ENCODE data around the gene FHAD1. TPM values are rescaled to one million over a fixed set of nuclear protein-coding genes. Genes with fewer than 3 reads are reported as not detected.

The FHAD1 gene
- total RNA-seq, 1 experiment from 2014 or later, result 1.9 TPM

GRCh38 chr1:15201849-15202551 is 45.0 kb upstream of the FHAD1 start:
- Mint-ChIP-seq H3K36me3 (ENCODE audit: insufficient read depth in 1 of 3, low read depth in 3 of 3) (no peaks in the 10 kb centered on the region; a peak in 1 of 7 replicates), H3K4me3 (no peak overlapping the region), H3K27me3 (ENCODE audit: low read depth) (no peaks in the 10 kb centered on the region), H3K27ac (peak overlapping the region in 1 of 3 experiments; percentile 94; a peak in 2 of 7 replicates), H3K4me1 (peaks cover 34 to 46% of the 10 kb centered on the region in 2 experiments), H3K9me3 (no peaks in the 10 kb centered on the region; a peak in 1 of 5 replicates)
- H3K9me3 ChIP-seq (ENCODE audit: control insufficient read depth, low read depth, low read length), result no peaks in the 10 kb centered on the region
- no peak overlapping the region for H4K8ac ChIP-seq (replicated peaks; ENCODE audit: insufficient read length, low read depth, low read length)
- no peak overlapping the region for H4K5ac ChIP-seq (ENCODE audit: insufficient read length, low read depth, low read length)
- H3K4ac ChIP-seq (ENCODE audit: low read depth, low read length), result no peak overlapping the region
- H3K23me2 ChIP-seq (ENCODE audit: insufficient read length, low read depth, low read length, poor library complexity, severe bottlenecking), result no peaks in the 10 kb centered on the region
- no peak overlapping the region for H3K4me2 ChIP-seq (ENCODE audit: insufficient read depth, insufficient read length, low read length)
- no peaks in the 10 kb centered on the region for H3K79me1 ChIP-seq (ENCODE audit: insufficient read depth, low read depth, low read length, poor library complexity, severe bottlenecking)
- no CpG with 5 or more reads among the region's 13 CpGs for WGBS (ENCODE audit: extremely low coverage, insufficient read length, low lambda C conversion rate)
- H2BK120ac ChIP-seq (ENCODE audit: low read depth, low read length, poor library complexity, severe bottlenecking), result no peak overlapping the region
- no peak overlapping the region for H2AFZ ChIP-seq (ENCODE audit: low read length)
- H4K20me1 ChIP-seq (ENCODE audit: control insufficient read depth, insufficient read depth, insufficient read length), result no peaks in the 10 kb centered on the region
- H2BK15ac ChIP-seq (ENCODE audit: low read depth, low read length), result no peak overlapping the region
- H2BK20ac ChIP-seq (ENCODE audit: low read depth, low read length, poor library complexity, severe bottlenecking), result no peak overlapping the region
- H3K14ac ChIP-seq (ENCODE audit: insufficient read depth, low read length), result no peak overlapping the region
- DNase-seq, result no peak
- no peaks in the 10 kb centered on the region for H3K27me3 ChIP-seq (ENCODE audit: insufficient read depth, low read length)
- H3K4me1 ChIP-seq (ENCODE audit: insufficient read depth, low read length), result peaks cover 5% of the 10 kb centered on the region; the same call in 1 of the 2 replicates
- H3K9ac ChIP-seq (ENCODE audit: extremely low read depth, insufficient read length, low read length), result no peak overlapping the region
- no peak overlapping the region for H4K91ac ChIP-seq (ENCODE audit: insufficient read length, low read depth, low read length)
- H2AK5ac ChIP-seq (ENCODE audit: insufficient read length, low read length), result no peak overlapping the region
- H3T11ph ChIP-seq (ENCODE audit: low read length), result no peak overlapping the region
- H2BK12ac ChIP-seq (ENCODE audit: insufficient read length, low read depth, low read length), result no peak overlapping the region
- H3K23ac ChIP-seq (ENCODE audit: insufficient read length, low read depth, low read length), result no peak overlapping the region
- H3K79me2 ChIP-seq (ENCODE audit: insufficient read depth, low read length), result no peaks in the 10 kb centered on the region
- H3K18ac ChIP-seq (ENCODE audit: insufficient read length, low read depth, low read length), result no peak overlapping the region
- no peak overlapping the region for H2BK5ac ChIP-seq (ENCODE audit: insufficient read length, low read length)
- no peak overlapping the region for H3K56ac ChIP-seq (ENCODE audit: insufficient read length, low read depth, low read length)
- no peak for TF ChIP-seq CTCF (conservative IDR thresholded peaks at IDR 0.05)
- H3K27ac ChIP-seq (ENCODE audit: insufficient read length, low read depth, low read length), result no peak overlapping the region
